ENCODE results near the gene HNRNPCL4. TPM values are rescaled to one million over a fixed set of nuclear protein-coding genes. Genes with fewer than 3 reads are reported as not detected.
"Not testable (repeated sequence)": the region's sequence is repeated elsewhere in the genome, so short reads cannot be mapped to it uniquely, and the experiment has no call there.

Gene HNRNPCL4
- total RNA-seq = not detected
- not detected for polyA plus RNA-seq (2013, experiment 1 of 2)
- 0.05 TPM for polyA plus RNA-seq (2013, experiment 2 of 2)
- 0 to 0.12 (median 0) reads per million in 172 experiments for total RNA-seq

DNA sequence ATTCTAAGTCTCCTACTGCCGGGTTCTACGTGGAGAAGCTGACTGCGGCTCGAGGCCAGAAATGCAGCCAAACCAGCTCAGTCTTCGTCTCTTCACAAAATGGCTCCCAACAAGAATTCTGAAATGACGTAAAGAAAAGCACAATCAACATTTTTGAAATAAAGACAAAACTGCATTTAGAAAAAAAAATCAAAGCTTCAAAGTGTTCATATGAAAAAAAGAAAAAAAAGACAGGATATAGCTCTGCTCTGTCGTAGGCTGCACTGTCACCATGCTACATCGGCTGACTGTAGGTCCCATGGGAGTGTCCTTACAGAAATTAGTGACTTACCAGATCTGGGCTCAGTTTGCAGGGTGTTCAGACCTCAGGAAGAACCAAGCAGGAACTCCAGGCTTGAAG is at the start of gene HNRNPCL4:
Gene HNRNPCL4, minus strand, starts transcription at position 101 of the 400 bp plus-strand sequence. CDS start 164 bp downstream, outside the sequence.
- H3K4me3 ChIP-seq (ENCODE audit: low read length); H3K9me3 ChIP-seq (ENCODE audit: control insufficient read depth in 1 of 2, insufficient read depth in 1 of 2, low read length in 2 of 2); H3K4me1 ChIP-seq (ENCODE audit: insufficient read depth, low read length); intact Hi-C loops (cut with DNase I, micrococcal nuclease); CTCF ChIA-PET; POLR2A ChIA-PET; H3K4me3 Mint-ChIP-seq; H3K9me3 Mint-ChIP-seq; H3K36me3 ChIP-seq (ENCODE audit: insufficient read depth, low read length); H3K4me1 Mint-ChIP-seq (ENCODE audit: low read depth); ATAC-seq (ENCODE audit: poor library complexity); H3K27ac ChIP-seq (ENCODE audit: low read depth in 1 of 2, low read length in 2 of 2); H3K27me3 Mint-ChIP-seq; H3K27ac Mint-ChIP-seq; H3K27me3 ChIP-seq (ENCODE audit: control insufficient read depth in 1 of 2, insufficient read depth in 2 of 2, low read length in 2 of 2); H3K36me3 Mint-ChIP-seq (ENCODE audit: low read depth); DNase-seq: not testable (repeated sequence)

DNA sequence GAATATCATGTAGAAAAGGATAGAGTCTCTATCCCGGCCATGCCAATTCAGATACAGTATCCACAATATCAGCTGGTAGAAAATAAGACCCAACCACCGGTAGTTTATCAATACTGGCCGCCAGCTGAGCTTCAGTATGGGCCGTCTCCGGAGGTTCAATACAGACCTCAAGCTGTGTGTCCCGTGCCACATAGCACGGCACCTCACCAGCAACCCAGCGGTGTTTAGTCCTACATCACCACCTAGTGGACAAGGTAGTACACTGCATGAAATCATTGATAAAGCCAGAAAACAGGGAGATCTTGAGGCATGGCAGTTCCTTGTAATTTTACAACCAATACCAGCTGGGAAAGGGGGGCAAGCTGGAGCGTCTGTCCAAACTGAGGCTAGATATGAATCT is 43.3 kb upstream of the HNRNPCL4 start:
- H3K4me1 ChIP-seq (ENCODE audit: insufficient read depth, low read length); H3K27me3 Mint-ChIP-seq; ATAC-seq (ENCODE audit: poor library complexity); H3K27ac Mint-ChIP-seq; H3K27ac ChIP-seq (ENCODE audit: low read depth in 1 of 2, low read length in 2 of 2); H3K9me3 Mint-ChIP-seq; H3K4me1 Mint-ChIP-seq (ENCODE audit: low read depth); H3K36me3 ChIP-seq (ENCODE audit: insufficient read depth, low read length); H3K27me3 ChIP-seq (ENCODE audit: control insufficient read depth in 1 of 2, insufficient read depth in 2 of 2, low read length in 2 of 2); CTCF ChIA-PET; H3K36me3 Mint-ChIP-seq (ENCODE audit: low read depth); H3K9me3 ChIP-seq (ENCODE audit: control insufficient read depth in 1 of 2, insufficient read depth in 1 of 2, low read length in 2 of 2); H3K4me3 ChIP-seq (ENCODE audit: low read length); intact Hi-C loops (cut with DNase I, micrococcal nuclease); H3K4me3 Mint-ChIP-seq; POLR2A ChIA-PET; DNase-seq: not testable (repeated sequence)

DNA sequence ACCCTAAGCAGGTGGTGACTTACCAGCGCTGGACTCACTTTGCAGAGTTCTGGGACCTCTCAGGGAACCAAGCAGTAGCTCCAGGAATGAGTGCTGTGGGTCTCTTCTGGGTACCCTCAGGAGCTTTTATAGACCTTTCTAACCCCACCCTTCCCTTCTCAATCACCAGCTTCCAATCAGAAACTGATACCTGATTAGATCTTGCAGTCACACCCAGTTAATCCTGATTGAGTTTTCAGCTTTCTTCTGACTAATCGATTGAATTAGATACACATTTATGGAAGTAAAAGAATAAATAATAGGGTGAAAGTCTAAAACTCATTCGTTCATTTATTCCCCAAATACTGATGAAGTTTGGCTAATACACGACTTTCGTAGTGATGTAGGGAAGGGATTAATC is 35.9 kb upstream of the HNRNPCL4 start, which contains the start of gene PRAMEF13:
Gene PRAMEF13, minus strand, starts transcription at position 101 of the 400 bp plus-strand sequence. CDS start 1,820 bp downstream, outside the sequence.
- intact Hi-C loops (cut with DNase I, micrococcal nuclease); H3K4me1 ChIP-seq (ENCODE audit: insufficient read depth, low read length); CTCF ChIA-PET; H3K36me3 Mint-ChIP-seq (ENCODE audit: low read depth); DNase-seq; H3K27ac ChIP-seq (ENCODE audit: low read depth in 1 of 2, low read length in 2 of 2); H3K9me3 ChIP-seq (ENCODE audit: control insufficient read depth in 1 of 2, insufficient read depth in 1 of 2, low read length in 2 of 2); H3K27me3 Mint-ChIP-seq; H3K27me3 ChIP-seq (ENCODE audit: control insufficient read depth in 1 of 2, insufficient read depth in 2 of 2, low read length in 2 of 2); H3K27ac Mint-ChIP-seq; H3K9me3 Mint-ChIP-seq; H3K4me1 Mint-ChIP-seq (ENCODE audit: low read depth); H3K4me3 ChIP-seq (ENCODE audit: low read length); ATAC-seq (ENCODE audit: poor library complexity); H3K36me3 ChIP-seq (ENCODE audit: insufficient read depth, low read length); POLR2A ChIA-PET; H3K4me3 Mint-ChIP-seq: not testable (repeated sequence)

DNA sequence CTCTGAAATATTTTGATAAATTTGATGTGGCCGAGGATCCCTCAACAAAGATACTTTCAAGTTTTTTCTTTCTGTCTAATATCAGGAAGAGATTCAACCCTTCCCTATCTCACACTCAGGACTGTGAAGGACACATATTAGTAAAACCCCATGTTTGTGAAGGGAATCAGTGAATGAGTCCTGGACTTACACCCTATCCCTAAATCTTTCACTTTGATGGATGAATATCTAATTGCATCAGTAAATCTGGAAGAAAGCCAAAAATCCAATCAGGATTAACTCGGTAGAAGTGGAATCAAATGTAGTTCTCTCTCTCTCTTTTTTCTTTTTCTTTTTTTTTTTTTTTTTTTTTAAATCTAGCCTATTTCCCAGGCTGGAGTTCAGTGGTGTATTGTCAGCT is 6.1 kb upstream of the HNRNPCL4 start, which contains the start of gene PRAMEF9:
Gene PRAMEF9, plus strand, starts transcription at position 301 of the 400 bp plus-strand sequence. CDS start 3,433 bp downstream, outside the sequence.
- CTCF ChIA-PET; H3K27me3 ChIP-seq (ENCODE audit: control insufficient read depth in 1 of 2, insufficient read depth in 2 of 2, low read length in 2 of 2); ATAC-seq (ENCODE audit: poor library complexity): not testable (repeated sequence)

DNA sequence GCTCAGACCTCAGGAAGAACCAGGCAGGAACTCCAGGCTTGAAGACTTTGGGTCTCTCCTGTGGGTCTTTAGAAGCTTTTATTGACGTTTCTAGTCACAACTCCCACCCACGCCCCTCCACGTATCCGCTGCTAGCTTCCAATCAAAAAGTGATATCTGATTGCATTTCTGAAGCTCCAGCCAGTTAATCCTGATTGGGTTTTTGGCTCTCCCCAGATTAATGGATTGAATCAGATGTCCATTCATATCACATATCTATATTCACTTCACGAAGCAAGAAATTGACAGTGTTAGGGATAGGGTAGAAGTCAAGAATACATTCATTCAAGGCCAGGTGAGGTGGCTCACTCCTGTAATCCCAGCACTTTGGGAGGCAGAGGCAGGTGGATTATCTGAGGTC is 9.5 kb downstream of the HNRNPCL4 start, which contains the start of gene PRAMEF26:
Gene PRAMEF26, minus strand, starts transcription at position 101 of the 400 bp plus-strand sequence. CDS start 2,914 bp downstream, outside the sequence.
- H3K4me1 ChIP-seq (ENCODE audit: insufficient read depth, low read length); H3K9me3 Mint-ChIP-seq; POLR2A ChIA-PET; H3K27me3 ChIP-seq (ENCODE audit: control insufficient read depth in 1 of 2, insufficient read depth in 2 of 2, low read length in 2 of 2); H3K36me3 Mint-ChIP-seq (ENCODE audit: low read depth); CTCF ChIA-PET; H3K27ac Mint-ChIP-seq; H3K9me3 ChIP-seq (ENCODE audit: control insufficient read depth in 1 of 2, insufficient read depth in 1 of 2, low read length in 2 of 2); H3K27me3 Mint-ChIP-seq; DNase-seq; H3K4me3 ChIP-seq (ENCODE audit: low read length); H3K27ac ChIP-seq (ENCODE audit: low read depth in 1 of 2, low read length in 2 of 2); ATAC-seq (ENCODE audit: poor library complexity); H3K4me1 Mint-ChIP-seq (ENCODE audit: low read depth); intact Hi-C loops (cut with DNase I, micrococcal nuclease); H3K4me3 Mint-ChIP-seq; H3K36me3 ChIP-seq (ENCODE audit: insufficient read depth, low read length): not testable (repeated sequence)

More for the DNA sequence above, 6.1 kb upstream of the HNRNPCL4 start, which contains the start of gene PRAMEF9:
- H3K27ac ChIP-seq (ENCODE audit: low read depth in 1 of 2, low read length in 2 of 2); H3K4me3 Mint-ChIP-seq; H3K27ac Mint-ChIP-seq; intact Hi-C loops (cut with DNase I, micrococcal nuclease); H3K4me1 Mint-ChIP-seq (ENCODE audit: low read depth); H3K27me3 Mint-ChIP-seq; H3K4me3 ChIP-seq (ENCODE audit: low read length); DNase-seq; H3K4me1 ChIP-seq (ENCODE audit: insufficient read depth, low read length); H3K9me3 Mint-ChIP-seq; H3K36me3 ChIP-seq (ENCODE audit: insufficient read depth, low read length); POLR2A ChIA-PET; H3K36me3 Mint-ChIP-seq (ENCODE audit: low read depth); H3K9me3 ChIP-seq (ENCODE audit: control insufficient read depth in 1 of 2, insufficient read depth in 1 of 2, low read length in 2 of 2): not testable (repeated sequence)

DNA sequence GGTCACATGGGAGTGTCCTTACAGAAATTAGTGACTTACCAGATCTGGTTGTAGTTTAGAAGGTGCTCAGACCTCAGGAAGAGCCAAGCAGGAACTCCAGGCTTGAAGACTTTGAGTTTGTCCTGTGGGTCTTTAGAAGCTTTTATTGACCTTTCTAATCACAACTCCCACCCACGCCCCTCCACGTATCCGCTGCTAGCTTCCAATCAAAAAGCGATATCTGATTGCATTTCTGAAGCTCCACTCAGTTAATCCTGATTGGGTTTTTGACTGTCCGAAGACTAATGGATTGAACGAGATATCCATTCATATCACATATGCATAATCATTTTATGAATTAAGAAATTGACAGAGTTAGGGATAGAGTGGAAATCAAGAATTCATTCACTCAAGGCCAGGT is 48.7 kb downstream of the HNRNPCL4 start, which contains the start of gene HNRNPCL2:
Gene HNRNPCL2, minus strand, starts transcription at position 101 of the 400 bp plus-strand sequence. CDS start 454 bp downstream, outside the sequence.
- DNase-seq; POLR2A ChIA-PET; H3K4me3 Mint-ChIP-seq; H3K4me1 ChIP-seq (ENCODE audit: insufficient read depth, low read length); CTCF ChIA-PET; H3K27ac ChIP-seq (ENCODE audit: low read depth in 1 of 2, low read length in 2 of 2); intact Hi-C loops (cut with DNase I, micrococcal nuclease); H3K4me1 Mint-ChIP-seq (ENCODE audit: low read depth); H3K27ac Mint-ChIP-seq; H3K9me3 Mint-ChIP-seq; H3K27me3 ChIP-seq (ENCODE audit: control insufficient read depth in 1 of 2, insufficient read depth in 2 of 2, low read length in 2 of 2); H3K9me3 ChIP-seq (ENCODE audit: control insufficient read depth in 1 of 2, insufficient read depth in 1 of 2, low read length in 2 of 2); H3K36me3 ChIP-seq (ENCODE audit: insufficient read depth, low read length); ATAC-seq (ENCODE audit: poor library complexity); H3K36me3 Mint-ChIP-seq (ENCODE audit: low read depth); H3K4me3 ChIP-seq (ENCODE audit: low read length): not testable (repeated sequence)
- H3K27me3 Mint-ChIP-seq = peaks cover 40% of the 10 kb centered on the region

All from CD4-positive, alpha-beta T cell (primary cell).